Activated naive CD4-positive, alpha-beta T cell treated with anti-CD3 and anti-CD28 coated beads, Interleukin-2, amount 50 U/mL, for 72 hours (primary cell): Measurements from ENCODE around the gene NADK2. TPM values are rescaled to one million over a fixed set of nuclear protein-coding genes. Genes with fewer than 3 reads are reported as not detected.

Source experiments
- ATAC-seq, 2 donors: fragments of 150-1000 bp; cut with Tn5 transposase; 2 replicates each; pipeline ENCODE4 v1.10.0; 2021; ENCODE audit warnings: mild to moderate bottlenecking in 2 of 2, moderate library complexity in 2 of 2
- DNase-seq, 2 donors: peaks; one replicate each; pipeline ENCODE4 v3.0.0; 2021 to 2022; ENCODE audit warnings: low spot score in 2 of 2
- H3K27ac Mint-ChIP-seq, 2 donors: one replicate each; pipeline ENCODE4 v1.8.0; 2022; ENCODE audit warnings: mild to moderate bottlenecking in 2 of 2, mixed read lengths in 2 of 2
- H3K36me3 Mint-ChIP-seq, 2 donors: one replicate each; pipeline ENCODE4 v1.8.0; 2022; ENCODE audit warnings: mixed read lengths in 2 of 2
- H3K9me3 Mint-ChIP-seq, 2 donors: one replicate each; pipeline ENCODE4 v1.8.0; 2022; ENCODE audit warnings: mixed read lengths in 2 of 2
- total RNA-seq, 2 donors: library from RNA; stranded (reverse); gene quantifications; one replicate each; pipeline ENCODE4 v1.2.3, GENCODE V29; 2022

The NADK2 gene
- total RNA-seq, 2 donors from 2014 or later = 11.7 to 12.2 TPM

DNA sequence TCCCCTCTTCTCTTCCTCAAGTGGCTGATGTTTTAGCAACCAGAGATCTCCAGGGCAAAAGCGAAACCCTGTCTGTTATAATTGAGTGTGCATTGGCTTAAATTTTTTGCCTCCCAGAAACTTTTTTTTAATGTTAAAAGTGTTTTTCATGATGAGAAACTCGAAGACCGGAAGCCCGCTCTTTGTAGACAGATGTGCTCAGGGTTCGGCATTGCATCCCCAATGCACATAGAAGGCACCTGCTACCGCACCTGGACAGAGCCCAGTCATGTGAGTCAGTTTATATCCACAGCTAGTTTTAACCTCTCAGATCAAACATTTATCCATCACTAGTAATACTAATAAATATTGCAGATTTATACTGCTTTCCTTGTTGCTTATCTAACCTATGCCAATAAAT is 19.5 kb upstream of the NADK2 start:
- DNase-seq (no peak), ATAC-seq (no peak)
- Mint-ChIP-seq H3K36me3 (no peaks in the 10 kb centered on the region), H3K27ac (no peak overlapping the region), H3K9me3 (no peaks in the 10 kb centered on the region)

DNA sequence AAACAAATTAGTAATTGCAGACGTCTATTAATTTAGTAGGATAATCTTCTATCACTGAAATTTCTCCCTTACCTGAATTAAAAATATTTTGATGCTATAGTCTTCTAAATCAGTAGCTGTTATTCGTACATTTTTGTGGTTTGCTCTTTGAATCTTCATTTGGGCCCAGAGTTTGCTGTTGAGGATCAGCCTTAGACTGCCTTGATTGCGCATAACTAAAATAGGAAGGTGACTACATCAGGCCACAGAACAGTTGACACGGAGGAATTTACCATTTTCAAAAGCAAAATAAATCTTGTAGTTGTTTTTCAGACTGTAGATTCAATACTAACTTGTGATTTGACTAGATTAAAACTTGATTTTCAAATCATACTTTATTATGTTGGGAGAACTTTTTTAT is 11.8 kb upstream of the NADK2 start:
- DNase-seq (no peak), ATAC-seq (no peak)
- Mint-ChIP-seq H3K36me3 (no peaks in the 10 kb centered on the region), H3K9me3 (no peaks in the 10 kb centered on the region), H3K27ac (no peak overlapping the region)

DNA sequence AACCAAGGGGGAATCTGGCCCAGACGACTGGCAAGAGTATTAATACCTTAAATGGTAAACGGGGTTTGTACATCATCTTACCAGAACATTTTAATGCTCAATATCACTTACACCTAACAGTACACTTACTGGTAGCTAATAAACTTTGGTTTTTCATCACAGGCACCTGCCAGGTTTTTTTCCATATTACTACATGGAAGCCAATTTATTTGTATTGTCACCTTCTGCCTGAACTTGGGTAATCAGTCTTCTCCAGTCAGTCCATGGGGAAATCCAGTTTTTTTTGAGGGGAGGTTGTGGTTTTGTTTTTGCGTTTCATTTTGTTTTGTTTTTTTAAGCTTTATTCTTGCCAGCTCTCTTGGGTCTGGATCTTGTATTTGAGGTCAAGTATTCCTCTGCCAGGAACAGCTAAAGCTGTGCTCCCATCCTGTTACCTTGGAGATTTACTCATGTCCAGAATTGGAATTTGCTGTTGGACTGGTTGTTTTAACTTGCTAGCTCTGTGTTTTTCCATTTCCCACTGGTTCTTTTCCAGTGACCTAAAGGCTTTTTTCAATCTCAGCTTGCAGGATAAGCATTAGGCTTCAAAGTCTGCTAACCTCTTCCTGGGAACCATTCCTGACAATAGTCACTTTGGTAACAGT is 11.1 kb upstream of the NADK2 start:
- Mint-ChIP-seq H3K9me3 (no peaks in the 10 kb centered on the region), H3K27ac (no peak overlapping the region), H3K36me3 (no peaks in the 10 kb centered on the region)
- ATAC-seq = no peak
- DNase-seq = no peak

DNA sequence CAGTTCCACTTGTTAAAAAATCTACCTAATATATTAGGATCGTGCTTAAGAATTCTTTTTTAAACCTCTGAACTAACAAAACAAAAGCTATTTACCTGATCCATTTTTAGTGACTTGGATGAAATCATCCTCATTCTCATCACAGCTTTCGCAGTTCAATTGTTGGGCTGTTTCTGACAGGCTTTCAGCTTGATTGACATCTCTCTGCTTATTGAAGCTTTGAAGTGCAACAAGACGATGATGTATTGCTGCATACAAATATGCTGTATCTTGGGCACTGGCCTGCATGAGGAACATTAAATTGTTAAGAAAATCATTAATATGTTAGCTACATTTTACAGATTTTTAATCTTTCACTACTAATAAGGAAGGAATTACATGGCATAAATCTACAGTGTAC is 9.5 kb upstream of the NADK2 start:
- H3K9me3 Mint-ChIP-seq = no peaks in the 10 kb centered on the region
- ATAC-seq = no peak
- no peaks in the 10 kb centered on the region for H3K36me3 Mint-ChIP-seq
- H3K27ac Mint-ChIP-seq = no peak overlapping the region
- no peak for DNase-seq

DNA sequence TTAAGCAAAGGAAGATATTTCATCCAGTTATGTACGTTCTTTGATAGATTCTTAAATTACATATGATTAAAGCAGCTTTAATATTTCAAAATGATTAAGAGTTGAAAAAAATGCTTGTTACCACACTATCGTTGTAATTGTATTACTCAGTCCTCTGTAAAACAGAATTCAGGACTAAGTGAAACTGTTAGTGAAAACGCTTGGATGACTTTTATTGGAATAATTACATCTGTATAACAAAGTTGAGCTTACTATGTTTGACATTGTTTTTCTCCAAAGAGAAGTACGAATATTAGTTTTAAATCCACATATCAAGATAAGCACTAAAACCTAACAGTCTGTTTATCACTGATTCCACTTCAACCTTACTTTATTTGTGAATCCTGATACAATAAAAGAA is 8.7 kb upstream of the NADK2 start:
- no peak overlapping the region for H3K27ac Mint-ChIP-seq
- no peak for ATAC-seq
- no peaks in the 10 kb centered on the region for H3K36me3 Mint-ChIP-seq
- no peaks in the 10 kb centered on the region for H3K9me3 Mint-ChIP-seq
- no peak for DNase-seq

DNA sequence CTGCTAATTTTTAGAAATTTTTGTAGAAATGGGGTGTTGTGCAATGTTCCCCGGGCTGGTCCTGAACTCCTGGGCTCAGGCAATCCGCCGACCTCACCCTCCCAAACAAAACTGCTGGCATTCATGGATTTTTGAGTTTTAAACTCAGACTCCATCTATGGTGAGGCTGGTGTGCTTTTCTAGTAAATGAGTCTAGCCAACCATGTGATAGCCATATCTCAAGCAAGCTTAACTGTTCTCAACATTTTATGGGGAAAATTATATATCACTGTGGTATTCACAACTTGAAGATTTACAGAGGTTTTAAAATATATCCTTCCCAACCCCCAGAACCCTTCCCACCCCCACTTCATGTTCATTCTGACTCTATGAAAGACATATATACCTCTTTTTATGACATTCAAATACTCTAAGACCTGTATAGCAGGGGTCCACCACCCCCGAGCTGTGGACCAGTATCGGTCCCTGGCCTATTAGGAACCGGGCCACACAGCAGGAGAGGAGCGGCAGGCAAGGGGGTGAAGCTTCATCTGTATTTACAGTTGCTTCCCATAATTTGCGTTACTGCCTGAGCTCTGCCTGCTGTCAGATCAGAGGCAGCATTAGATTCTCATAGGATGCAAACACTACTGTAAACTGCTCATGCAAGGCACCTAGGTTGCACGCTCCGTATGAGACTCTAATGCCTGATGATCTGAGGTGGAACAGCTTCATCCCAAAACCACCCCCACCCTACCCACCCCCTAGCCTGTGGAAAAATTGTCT is 4.5 kb upstream of the NADK2 start:
- Mint-ChIP-seq H3K9me3 (no peaks in the 10 kb centered on the region), H3K27ac (no peak overlapping the region), H3K36me3 (no peaks in the 10 kb centered on the region)
- ATAC-seq (no peak), DNase-seq (no peak)

DNA sequence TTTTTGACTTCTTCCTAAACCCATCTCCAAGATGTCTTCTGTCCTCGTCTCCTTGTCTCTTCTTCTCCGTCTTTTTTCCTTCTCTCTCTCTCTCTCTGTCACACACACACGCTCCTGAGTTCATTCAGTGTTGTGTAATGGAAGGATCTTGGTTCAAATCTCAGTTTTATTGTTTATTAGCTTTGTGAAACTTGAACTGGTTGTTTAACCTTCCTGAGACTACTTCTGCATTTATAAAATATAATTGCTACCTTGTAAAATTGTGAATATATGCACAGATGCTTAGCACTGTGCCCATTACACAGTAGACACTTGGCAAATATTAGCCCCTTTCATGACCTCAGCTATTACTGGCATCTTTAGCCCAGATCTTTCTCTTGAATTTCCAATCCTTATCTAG is 2.4 kb upstream of the NADK2 start:
- ATAC-seq (no peak), DNase-seq (no peak)
- Mint-ChIP-seq H3K27ac (peak overlapping the region; percentile 12 to 95), H3K36me3 (no peaks in the 10 kb centered on the region), H3K9me3 (no peaks in the 10 kb centered on the region)

DNA sequence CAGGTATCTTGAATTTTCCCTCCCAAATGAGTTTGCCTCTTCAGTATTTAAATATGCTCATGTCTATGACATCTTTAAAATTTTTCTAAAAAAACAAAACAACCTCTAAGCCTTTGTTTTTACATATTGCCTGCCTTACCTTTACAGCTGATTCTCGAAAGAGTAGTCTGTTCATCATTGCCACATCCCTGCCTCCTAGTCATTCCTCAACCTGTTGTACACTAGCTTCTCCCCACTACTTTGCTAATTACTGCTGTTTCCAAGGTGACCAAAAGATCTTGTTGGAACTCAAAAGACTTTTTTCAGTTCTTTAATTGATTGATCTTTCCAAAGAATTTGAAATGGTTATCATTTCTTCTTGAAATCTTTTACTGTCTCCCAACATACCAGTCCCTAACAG is 1.9 kb upstream of the NADK2 start:
- Mint-ChIP-seq H3K27ac (peak overlapping the region in 1 of 2 donors; percentile 95), H3K9me3 (no peaks in the 10 kb centered on the region), H3K36me3 (no peaks in the 10 kb centered on the region)
- DNase-seq (no peak), ATAC-seq (no peak)

DNA sequence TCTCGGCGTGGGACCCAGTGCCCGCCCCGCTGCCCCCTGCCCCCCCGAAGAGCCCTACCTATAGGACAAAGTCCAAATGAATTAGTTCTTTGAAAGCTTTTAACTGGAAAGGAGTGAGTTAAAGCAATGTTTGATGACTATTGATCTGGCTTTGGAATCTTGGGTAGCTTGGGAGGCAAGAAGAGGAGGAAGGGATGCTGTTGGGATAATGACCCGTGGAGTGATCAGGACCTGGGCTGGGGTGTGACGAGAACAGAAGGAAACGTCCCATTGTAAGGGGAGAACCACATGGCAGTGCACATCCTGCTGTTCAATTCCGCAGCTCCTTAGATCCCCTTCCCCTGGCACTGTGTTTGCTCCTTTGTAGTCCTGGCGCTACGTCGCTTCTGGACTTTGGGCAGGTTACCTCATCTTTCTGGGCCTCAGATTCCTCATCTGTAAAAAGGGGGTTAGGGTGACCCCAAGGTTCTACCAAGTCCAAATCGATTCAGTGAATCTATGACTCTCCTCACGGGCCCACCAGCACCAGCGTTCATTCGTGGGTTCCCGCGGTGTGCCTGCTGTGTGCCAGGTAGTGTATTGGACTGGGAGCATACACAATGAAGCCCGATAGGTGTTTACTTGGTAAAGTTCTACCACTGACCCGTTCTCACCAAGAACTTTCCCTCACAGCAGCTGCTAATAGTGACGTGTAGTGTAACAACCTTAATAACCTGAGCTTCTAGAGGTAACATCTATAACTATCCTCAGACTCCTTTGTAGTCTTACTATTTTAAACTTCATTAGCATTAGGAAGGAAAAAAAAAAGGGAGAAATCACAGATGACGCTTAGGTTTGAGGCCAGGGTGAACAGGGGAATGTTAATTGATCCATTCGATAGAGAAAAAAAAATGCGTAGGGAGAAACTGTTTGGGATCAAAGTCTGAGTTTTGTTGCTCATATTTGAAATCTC is 1.1 kb upstream of the NADK2 start:
- H3K27ac Mint-ChIP-seq = peak overlapping the region; percentile 44 to 95
- no peak for ATAC-seq
- H3K36me3 Mint-ChIP-seq = no peaks in the 10 kb centered on the region
- no peak for DNase-seq
- H3K9me3 Mint-ChIP-seq = no peaks in the 10 kb centered on the region

DNA sequence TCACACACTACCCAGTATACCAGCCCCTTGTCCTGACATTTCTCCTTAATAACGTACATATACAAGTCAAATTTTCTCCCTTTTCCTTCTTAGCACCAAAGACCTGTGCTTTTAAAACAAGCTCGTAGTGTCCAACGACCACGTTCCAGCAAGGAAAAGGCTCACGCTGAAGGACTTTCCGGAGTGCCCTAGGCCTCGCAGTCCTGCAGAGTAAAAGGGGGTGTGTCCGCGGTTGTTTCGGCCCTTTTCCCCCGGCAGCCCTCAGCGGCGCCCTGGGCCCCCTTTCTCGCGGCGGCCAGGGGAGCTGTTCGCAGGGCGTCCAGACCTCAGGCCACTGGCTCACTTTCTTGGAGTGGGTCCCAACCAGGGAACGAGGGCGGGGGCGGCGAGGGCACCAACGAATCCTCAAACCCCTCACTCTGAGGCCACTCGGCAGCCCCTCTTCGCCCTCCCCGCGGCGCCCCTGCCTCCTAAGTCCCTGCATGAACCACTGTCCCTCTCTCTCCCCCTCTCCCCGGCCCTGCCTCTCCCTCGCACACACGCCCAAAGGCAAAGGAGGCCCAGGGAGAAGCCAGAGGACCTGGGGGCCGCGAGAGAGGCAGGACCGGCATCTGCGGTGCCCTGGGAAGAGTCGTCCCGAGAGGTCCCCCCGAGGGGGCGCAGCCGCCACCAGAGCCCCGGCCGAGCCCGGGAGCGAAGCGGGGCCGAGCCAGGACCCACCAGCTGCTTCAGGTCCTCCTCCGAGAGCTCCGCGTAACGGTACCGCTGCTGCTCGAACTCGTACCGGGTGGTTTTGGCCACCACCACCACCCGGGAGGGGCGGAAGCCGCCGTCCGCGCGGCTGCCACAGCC is 720 bp downstream of the NADK2 start:
- peak overlapping the region; percentile 62 to 95 for H3K27ac Mint-ChIP-seq
- H3K9me3 Mint-ChIP-seq = no peaks in the 10 kb centered on the region
- ATAC-seq (peak; percentile 0 to 1), DNase-seq (peak; percentile 35 to 60)
- no peaks in the 10 kb centered on the region for H3K36me3 Mint-ChIP-seq

DNA sequence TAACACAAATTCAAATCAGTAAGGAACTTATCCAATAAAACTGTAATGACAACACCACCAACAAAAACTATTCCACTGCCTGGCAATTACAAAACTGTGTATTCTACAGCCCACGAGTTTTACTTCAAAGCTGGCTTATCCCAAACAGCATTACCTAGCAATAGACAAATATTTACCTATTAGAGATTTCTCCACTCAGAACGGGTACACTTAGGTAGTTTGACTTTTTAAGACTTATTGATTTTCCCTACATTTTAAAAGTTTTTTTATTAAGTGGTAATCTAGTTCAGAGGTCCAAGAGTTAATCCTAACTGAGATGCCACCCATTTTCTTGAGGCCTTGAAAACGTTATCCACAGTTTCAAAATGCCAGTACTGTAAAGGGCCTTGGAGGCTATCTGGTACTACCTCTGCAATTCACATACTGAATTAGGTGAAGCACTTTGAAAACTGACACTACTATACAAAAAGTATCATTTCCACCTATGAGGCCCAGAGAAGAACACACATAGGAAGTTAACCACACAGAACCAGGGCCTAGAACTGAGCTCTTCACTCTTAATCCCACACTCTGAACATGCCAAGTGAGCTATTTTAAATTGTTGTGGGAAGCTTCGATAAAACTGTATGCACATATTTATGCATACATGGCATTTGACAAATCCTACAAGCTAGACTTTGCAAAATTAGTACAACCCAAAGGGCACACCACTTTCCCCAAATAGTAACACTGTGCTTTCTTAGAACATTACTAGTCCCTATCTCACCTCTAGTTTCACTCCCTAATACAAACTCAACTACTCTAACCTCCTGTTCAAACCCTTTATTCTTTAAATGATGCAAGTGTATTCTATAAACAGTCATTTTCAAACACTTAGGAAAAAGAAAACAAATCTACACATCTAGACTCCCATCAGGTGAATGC is 2.1 kb downstream of the NADK2 start:
- Mint-ChIP-seq H3K36me3 (no peaks in the 10 kb centered on the region), H3K27ac (peak overlapping the region; percentile 5 to 18), H3K9me3 (no peaks in the 10 kb centered on the region)
- ATAC-seq = no peak
- no peak for DNase-seq

DNA sequence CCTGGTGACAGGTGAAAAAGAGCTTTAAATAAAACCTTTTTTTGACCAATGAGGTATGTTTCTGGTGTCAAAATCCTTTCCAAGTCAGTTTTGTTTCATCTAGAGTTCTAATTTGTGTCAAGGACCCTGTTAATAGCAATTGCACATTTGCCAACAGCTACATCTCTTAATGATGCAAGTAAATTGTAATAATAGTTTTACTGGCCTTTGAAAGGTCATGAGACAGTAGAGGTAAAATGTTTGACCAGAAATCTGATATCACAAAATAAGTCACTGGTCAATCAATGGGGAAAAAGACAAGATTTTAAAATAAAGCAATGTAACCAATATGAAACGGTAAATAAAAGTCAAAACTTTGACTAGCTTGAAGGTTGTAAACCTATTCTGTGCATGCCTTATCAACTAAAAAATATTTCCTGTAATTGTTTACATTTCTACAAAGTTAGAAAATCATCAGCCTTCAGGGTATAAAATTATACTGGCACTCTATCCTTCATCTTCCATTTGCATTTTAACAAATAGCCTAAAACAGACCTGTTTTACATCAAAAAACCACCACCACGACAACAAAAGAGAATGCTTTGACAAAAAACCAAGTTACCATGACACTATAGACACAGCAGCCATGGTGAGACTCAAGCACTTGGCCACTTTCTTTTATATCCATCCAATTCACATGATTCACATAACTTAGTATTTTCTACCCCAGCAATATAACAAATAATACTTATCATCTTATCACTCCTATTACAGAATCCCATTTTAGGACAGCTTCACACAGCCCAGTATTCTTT is 3.0 kb downstream of the NADK2 start:
- DNase-seq = no peak
- no peak overlapping the region for H3K27ac Mint-ChIP-seq
- no peaks in the 10 kb centered on the region for H3K9me3 Mint-ChIP-seq
- no peak for ATAC-seq
- H3K36me3 Mint-ChIP-seq = no peaks in the 10 kb centered on the region

DNA sequence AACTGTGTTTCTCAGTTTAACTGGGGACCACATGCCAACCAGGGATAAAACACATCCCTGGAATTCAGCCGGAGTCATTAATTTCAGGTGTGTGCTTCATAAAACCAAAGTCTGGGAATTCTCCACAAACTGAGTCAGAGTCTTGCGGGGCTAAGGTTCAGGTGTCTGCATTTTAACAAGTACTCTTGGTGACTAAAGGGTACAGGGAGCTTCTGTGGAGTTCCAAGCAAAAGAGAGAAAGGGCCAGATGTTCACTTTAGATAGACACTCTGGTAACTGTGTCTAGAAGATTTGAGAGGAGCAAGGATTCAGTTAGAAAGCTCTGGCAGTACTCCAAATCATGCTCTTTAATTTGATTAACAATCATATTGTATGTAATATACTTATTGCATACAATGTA is 4.0 kb downstream of the NADK2 start:
- DNase-seq (no peak), ATAC-seq (no peak)
- Mint-ChIP-seq H3K36me3 (no peaks in the 10 kb centered on the region), H3K27ac (no peak overlapping the region), H3K9me3 (no peaks in the 10 kb centered on the region)

DNA sequence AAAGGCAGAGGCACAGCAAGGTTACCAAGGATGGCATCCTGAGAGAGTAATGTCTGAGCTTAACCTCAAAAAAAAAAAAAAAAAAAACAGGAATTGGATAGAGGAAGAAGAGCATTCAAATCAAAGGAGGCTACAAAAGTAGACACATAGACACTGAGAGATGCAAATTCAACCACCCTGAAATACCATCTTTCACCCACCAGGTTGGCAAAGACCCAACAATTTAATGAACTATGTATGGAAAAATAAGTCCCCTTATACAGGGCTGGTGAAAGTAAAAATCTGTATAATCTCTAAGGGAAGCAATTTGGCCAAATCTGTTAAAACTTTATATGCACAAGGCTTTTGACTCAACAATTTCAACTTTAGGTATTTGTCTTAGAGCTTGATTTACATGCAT is 4.9 kb downstream of the NADK2 start:
- DNase-seq (no peak), ATAC-seq (no peak)
- Mint-ChIP-seq H3K27ac (peak overlapping the region in 1 of 2 donors; percentile 13), H3K9me3 (no peaks in the 10 kb centered on the region), H3K36me3 (no peaks in the 10 kb centered on the region)

DNA sequence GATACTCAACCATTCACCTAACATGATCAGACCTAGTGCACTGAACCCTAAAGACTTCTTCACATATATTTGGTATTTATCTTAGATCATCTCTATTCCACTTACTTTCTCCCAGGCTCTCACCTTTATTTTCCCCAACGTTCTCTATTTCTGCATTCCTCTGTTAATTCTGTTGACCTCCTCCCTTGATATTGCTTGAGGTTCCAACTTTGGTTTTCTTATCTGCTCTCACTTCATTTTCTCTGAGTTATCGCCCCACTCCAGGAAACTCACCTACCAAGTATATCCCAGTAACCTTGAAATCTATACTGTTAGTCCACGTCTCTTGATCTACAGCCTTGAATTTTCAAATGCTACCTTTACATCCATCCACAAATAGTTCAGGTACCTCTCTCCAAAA is 9.2 kb downstream of the NADK2 start:
- H3K9me3 Mint-ChIP-seq = no peaks in the 10 kb centered on the region
- H3K27ac Mint-ChIP-seq = no peak overlapping the region
- ATAC-seq (no peak), DNase-seq (no peak)
- no peaks in the 10 kb centered on the region for H3K36me3 Mint-ChIP-seq
